ENCODE results near the gene SLC25A34.

Gene SLC25A34

GRCh38 chr1:15760520-15761211, 24.6 kb downstream of the SLC25A34 start:
- Histone ChIP-seq H3K27me3 (ENCODE audit: insufficient read depth, poor library complexity, severe bottlenecking) (peaks cover 49% of the 10 kb centered on the region), H3K27ac (replicated peaks) (no peak overlapping the region), H3K4me3 (replicated peaks; ENCODE audit: insufficient read depth, low read length) (no peak overlapping the region)
- TF ChIP-seq, protein P1, sequence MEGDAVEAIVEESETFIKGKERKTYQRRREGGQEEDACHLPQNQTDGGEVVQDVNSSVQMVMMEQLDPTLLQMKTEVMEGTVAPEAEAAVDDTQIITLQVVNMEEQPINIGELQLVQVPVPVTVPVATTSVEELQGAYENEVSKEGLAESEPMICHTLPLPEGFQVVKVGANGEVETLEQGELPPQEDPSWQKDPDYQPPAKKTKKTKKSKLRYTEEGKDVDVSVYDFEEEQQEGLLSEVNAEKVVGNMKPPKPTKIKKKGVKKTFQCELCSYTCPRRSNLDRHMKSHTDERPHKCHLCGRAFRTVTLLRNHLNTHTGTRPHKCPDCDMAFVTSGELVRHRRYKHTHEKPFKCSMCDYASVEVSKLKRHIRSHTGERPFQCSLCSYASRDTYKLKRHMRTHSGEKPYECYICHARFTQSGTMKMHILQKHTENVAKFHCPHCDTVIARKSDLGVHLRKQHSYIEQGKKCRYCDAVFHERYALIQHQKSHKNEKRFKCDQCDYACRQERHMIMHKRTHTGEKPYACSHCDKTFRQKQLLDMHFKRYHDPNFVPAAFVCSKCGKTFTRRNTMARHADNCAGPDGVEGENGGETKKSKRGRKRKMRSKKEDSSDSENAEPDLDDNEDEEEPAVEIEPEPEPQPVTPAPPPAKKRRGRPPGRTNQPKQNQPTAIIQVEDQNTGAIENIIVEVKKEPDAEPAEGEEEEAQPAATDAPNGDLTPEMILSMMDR (IDR thresholded peaks at IDR 0.05; ENCODE audit: insufficient read depth, low read length), result no peak
- TF ChIP-seq SPI1 (IDR thresholded peaks at IDR 0.05; ENCODE audit: borderline replicate concordance, low read depth) (no peak), REST (IDR thresholded peaks at IDR 0.05; ENCODE audit: insufficient replicate concordance, low read depth) (no peak), POLR2AphosphoS5 (IDR thresholded peaks at IDR 0.05; ENCODE audit: low read depth) (no peak), GABPA (IDR thresholded peaks at IDR 0.05; ENCODE audit: low read depth) (no peak)
- no peak for DNase-seq (ENCODE audit: low read depth in 1 of 2, low spot score in 1 of 2)

DNA sequence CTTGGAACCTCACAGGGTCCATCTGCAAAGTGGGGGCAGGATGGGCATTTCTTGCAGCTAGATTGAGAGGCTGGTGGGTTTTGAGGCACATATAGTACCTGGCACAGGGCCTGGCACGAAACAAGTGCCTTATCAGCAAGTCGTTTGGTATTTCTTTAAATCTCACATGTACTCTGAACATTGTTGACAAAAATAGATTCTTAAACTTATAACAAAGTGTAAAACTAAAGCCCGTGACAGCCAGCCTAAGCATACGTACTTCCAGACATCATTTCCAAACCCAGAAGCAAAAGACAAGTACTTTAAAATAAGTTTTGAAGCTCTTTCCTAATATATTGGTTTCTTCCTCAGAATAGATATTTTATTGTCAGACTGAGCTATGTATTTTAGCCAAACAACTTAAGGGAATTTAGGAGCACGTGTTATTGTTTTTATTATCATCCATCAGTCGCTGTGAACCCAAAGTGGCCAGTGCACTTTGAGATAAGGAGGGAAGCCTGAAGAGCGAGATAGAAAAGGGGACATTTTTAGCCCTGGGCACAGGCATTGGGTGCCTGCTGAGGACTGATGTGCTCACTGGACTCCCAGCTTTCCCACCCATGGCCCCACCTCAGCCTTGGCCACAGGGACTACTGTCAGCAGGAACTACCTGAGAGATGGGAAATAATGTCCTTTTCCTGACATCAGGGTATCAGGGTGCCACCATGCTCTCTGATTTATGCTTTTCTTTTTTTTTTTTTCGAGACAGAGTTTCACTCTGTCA, 25.5 kb downstream of the SLC25A34 start:
- no peak overlapping the region for H3K27ac ChIP-seq (replicated peaks)

GRCh38 chr1:15762546-15762945, 26.5 kb downstream of the SLC25A34 start:
- no peak overlapping the region for H3K27ac ChIP-seq (replicated peaks)
- no peak for DNase-seq (ENCODE audit: low read depth in 1 of 2, low spot score in 1 of 2)
- H3K4me3 ChIP-seq (replicated peaks; ENCODE audit: insufficient read depth, low read length), result no peak overlapping the region
- H3K27me3 ChIP-seq (ENCODE audit: insufficient read depth, poor library complexity, severe bottlenecking), result peaks cover 38% of the 10 kb centered on the region
- TF ChIP-seq POLR2AphosphoS5 (IDR thresholded peaks at IDR 0.05; ENCODE audit: low read depth) (no peak), REST (IDR thresholded peaks at IDR 0.05; ENCODE audit: insufficient replicate concordance, low read depth) (no peak), GABPA (IDR thresholded peaks at IDR 0.05; ENCODE audit: low read depth) (no peak), SPI1 (IDR thresholded peaks at IDR 0.05; ENCODE audit: borderline replicate concordance, low read depth) (no peak)
- TF ChIP-seq, protein P1 (IDR thresholded peaks at IDR 0.05; ENCODE audit: insufficient read depth, low read length), result no peak

More for the DNA sequence above, 25.5 kb downstream of the SLC25A34 start:
- Histone ChIP-seq H3K4me3 (replicated peaks; ENCODE audit: insufficient read depth, low read length) (no peak overlapping the region), H3K27me3 (ENCODE audit: insufficient read depth, poor library complexity, severe bottlenecking) (peaks cover 44% of the 10 kb centered on the region)
- no peak for TF ChIP-seq GABPA (IDR thresholded peaks at IDR 0.05; ENCODE audit: low read depth)
- DNase-seq (ENCODE audit: low read depth in 1 of 2, low spot score in 1 of 2), result no peak

DNA sequence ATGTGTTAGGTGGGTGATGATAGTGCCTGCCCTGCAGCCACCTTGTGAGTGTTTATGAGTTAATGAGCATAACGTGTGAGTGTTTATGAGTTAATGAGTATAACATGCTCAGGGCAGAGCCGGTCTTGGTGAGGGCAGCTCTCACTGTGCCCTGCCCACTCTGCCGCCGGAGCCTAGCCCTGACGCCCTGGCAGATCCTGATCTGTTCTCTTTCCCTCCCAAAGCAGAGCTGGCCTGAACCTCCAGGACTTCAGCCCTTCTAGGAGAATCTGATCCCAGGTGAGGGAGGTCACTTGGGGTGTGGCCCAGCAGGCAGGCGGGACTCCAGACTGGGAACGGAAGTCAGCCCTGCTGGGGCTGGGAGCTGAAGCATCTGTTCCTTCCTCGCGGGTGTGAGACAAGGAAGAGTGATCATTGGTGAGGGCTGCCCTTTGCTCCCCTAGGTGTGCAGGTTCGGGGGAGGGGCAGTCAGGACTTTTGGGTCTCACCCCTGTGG, 28.3 kb downstream of the SLC25A34 start:
- Histone ChIP-seq H3K27ac (replicated peaks) (no peak overlapping the region), H3K27me3 (ENCODE audit: insufficient read depth, poor library complexity, severe bottlenecking) (peaks cover 26% of the 10 kb centered on the region), H3K4me3 (replicated peaks; ENCODE audit: insufficient read depth, low read length) (no peak overlapping the region)
- no peak for DNase-seq (ENCODE audit: low read depth in 1 of 2, low spot score in 1 of 2)
- TF ChIP-seq, protein P1 (IDR thresholded peaks at IDR 0.05; ENCODE audit: insufficient read depth, low read length), result no peak
- TF ChIP-seq GABPA (IDR thresholded peaks at IDR 0.05; ENCODE audit: low read depth) (no peak), REST (IDR thresholded peaks at IDR 0.05; ENCODE audit: insufficient replicate concordance, low read depth) (no peak), SPI1 (IDR thresholded peaks at IDR 0.05; ENCODE audit: borderline replicate concordance, low read depth) (no peak), POLR2AphosphoS5 (IDR thresholded peaks at IDR 0.05; ENCODE audit: low read depth) (no peak)

All from HL-60 (cell line).